GM12878 (cell line): ENCODE results near the gene HSD17B4. TPM values are rescaled to one million over a fixed set of nuclear protein-coding genes. Genes with fewer than 3 reads are reported as not detected.

Experiments used
- ATAC-seq: fragments of 200-7000 bp; cut with Tn5 transposase; 3 replicates; pipeline ENCODE4 v1.9.1; 2020; ENCODE audit warnings: mild to moderate bottlenecking, moderate library complexity
- BruUV-seq: library from RNA; stranded (reverse); fragments of 400-500 nt; replicated peaks from 2 replicates; lab custom pipeline; 2021; lab: Mats Ljungman, UMichigan
- CTCF ChIA-PET: fragments of 300-600 bp; sonication (Branson Sonifier 250); formaldehyde crosslinking; extraction: SDS; loops from one replicate; lab custom pipeline; 2021; ENCODE audit warnings: inconsistent platforms; lab: Yijun Ruan, JAX
- POLR2A ChIA-PET: fragments of 350-600 bp; formaldehyde crosslinking; extraction: SDS; loops from one replicate; lab custom pipeline; 2021; ENCODE audit warnings: inconsistent platforms; lab: Charles Lee
- RAD21 ChIA-PET: fragments of 300-600 bp; sonication (Branson Sonifier 250); formaldehyde crosslinking; loops from one replicate; lab custom pipeline; 2023; ENCODE audit warnings: antibody characterized with exemption; ENCODE audit not compliant: unreplicated experiment; lab: Charles Lee
- SMC1A ChIA-PET: fragments of 300-600 bp; sonication (Branson Sonifier 250); formaldehyde crosslinking; loops from one replicate; lab custom pipeline; 2023; ENCODE audit not compliant: unreplicated experiment, uncharacterized antibody; lab: Charles Lee
- DNase-seq: peaks from one replicate; pipeline ENCODE4 v3.0.0-alpha.2; 2011; ENCODE audit warnings: low read depth, low spot score
- FAIRE-seq: peaks from 3 replicates; lab custom pipeline; 2011; peaks lifted over from hg19 to GRCh38; lab: Jason Lieb, UNC
- H2AFZ ChIP-seq: 2 replicates; pipeline ENCODE4 v1.6.0; 2011; ENCODE audit warnings: low read depth, low read length, control low read depth; ENCODE audit not compliant: control insufficient read depth
- H3K27ac ChIP-seq: 2 replicates; pipeline ENCODE4 v1.5.1; 2011; ENCODE audit warnings: control low read depth; ENCODE audit not compliant: control insufficient read depth, insufficient read depth
- H3K27me3 ChIP-seq, 2 experiments: replicated peaks in 1 of 2; 2 replicates each; pipeline versions ENCODE4 v1.6.0 to v1.6.1; 2011; ENCODE audit warnings: low read length in 1 of 2; ENCODE audit not compliant: control insufficient read depth in 2 of 2, insufficient read depth in 2 of 2
- H3K36me3 ChIP-seq, 2 experiments: 2 replicates each; pipeline ENCODE4 v1.5.1; 2011; ENCODE audit warnings: low read length in 1 of 2; ENCODE audit not compliant: control insufficient read depth in 2 of 2, insufficient read depth in 2 of 2
- H3K4me1 ChIP-seq: 2 replicates; pipeline ENCODE4 v1.6.1; 2011; ENCODE audit warnings: mild to moderate bottlenecking, low read length, moderate library complexity, mixed read lengths; ENCODE audit not compliant: control insufficient read depth, insufficient read depth
- H3K4me2 ChIP-seq: 2 replicates; pipeline ENCODE4 v1.6.0; 2011; ENCODE audit warnings: control low read depth; ENCODE audit not compliant: control insufficient read depth, insufficient read depth
- H3K4me3 ChIP-seq: fragments of 200-600 bp; sonication (generic); 2 replicates; pipeline ENCODE4 v1.5.1; 2016
- H3K79me2 ChIP-seq: 2 replicates; pipeline ENCODE4 v1.6.0; 2011; ENCODE audit warnings: low read length; ENCODE audit not compliant: control insufficient read depth, insufficient read depth
- H3K9ac ChIP-seq: 2 replicates; pipeline ENCODE4 v1.8.0; 2011; ENCODE audit warnings: low read length, control low read depth, mixed read lengths; ENCODE audit not compliant: control insufficient read depth, insufficient read depth
- H3K9me3 ChIP-seq: replicated peaks from 3 replicates; pipeline ENCODE4 v1.5.1; 2011; ENCODE audit warnings: mild to moderate bottlenecking, low read length; ENCODE audit not compliant: control insufficient read depth, insufficient read depth
- H4K20me1 ChIP-seq: 2 replicates; pipeline ENCODE4 v1.6.0; 2011; ENCODE audit not compliant: control insufficient read depth, insufficient read depth
- CREB1 ChIP-seq: IDR thresholded peaks from 2 replicates; pipeline ENCODE4 v1.6.1; 2012; ENCODE audit warnings: low read depth, mild to moderate bottlenecking, inconsistent platforms
- CUX1 ChIP-seq: IDR thresholded peaks from 2 replicates; pipeline ENCODE4 v1.6.1; 2012; ENCODE audit warnings: improper control_type of control experiment, low read depth, low read length; ENCODE audit not compliant: insufficient replicate concordance
- EED ChIP-seq: sonication (generic); IDR thresholded peaks from 2 replicates; pipeline ENCODE4 v1.6.1; 2016; ENCODE audit warnings: antibody characterized with exemption, low read depth
- HDAC2 ChIP-seq: fragments of 200-600 bp; sonication (generic); IDR thresholded peaks from 2 replicates; pipeline ENCODE4 v1.6.1; 2017
- HDAC6 ChIP-seq: fragments of 200-600 bp; sonication (generic); IDR thresholded peaks from one replicate; pipeline ENCODE4 v1.8.0; 2017; ENCODE audit warnings: antibody characterized with exemption; ENCODE audit not compliant: unreplicated experiment
- IKZF1 ChIP-seq: fragments of 450-650 bp; conservative IDR thresholded peaks from 2 replicates; pipeline ENCODE4 v1.6.1; 2017; ENCODE audit warnings: antibody characterized with exemption, mild to moderate bottlenecking
- MEF2A ChIP-seq: IDR thresholded peaks from 2 replicates; pipeline ENCODE4 v1.6.1; 2011; ENCODE audit warnings: low read depth, mild to moderate bottlenecking, low read length, moderate library complexity; ENCODE audit not compliant: insufficient read depth
- MTA2 ChIP-seq: fragments of 450-650 bp; IDR thresholded peaks from 2 replicates; pipeline ENCODE4 v1.6.1; 2016; ENCODE audit warnings: low read depth, mild to moderate bottlenecking, moderate library complexity
- MXI1 ChIP-seq: fragments of 150-350 bp; IDR thresholded peaks from 2 replicates; pipeline ENCODE4 v1.6.1; 2011; ENCODE audit warnings: low read depth, mild to moderate bottlenecking, inconsistent platforms, low read length, improper control_type of control experiment
- NR2C2 ChIP-seq: IDR thresholded peaks from 2 replicates; pipeline ENCODE4 v1.6.1; 2011; ENCODE audit warnings: borderline replicate concordance, low read depth; ENCODE audit not compliant: control insufficient read depth, insufficient read length
- RAD21 ChIP-seq: IDR thresholded peaks from 2 replicates; pipeline ENCODE4 v1.6.1; 2011; ENCODE audit warnings: mild to moderate bottlenecking, low read depth, low read length, moderate library complexity; ENCODE audit not compliant: insufficient read depth
- SMARCA5 ChIP-seq: fragments of 450-650 bp; IDR thresholded peaks from 2 replicates; pipeline ENCODE4 v1.6.1; 2017; ENCODE audit warnings: mild to moderate bottlenecking
- ZNF207 ChIP-seq: fragments of 450-650 bp; IDR thresholded peaks from 2 replicates; pipeline ENCODE4 v1.6.1; 2014; ENCODE audit warnings: antibody characterized with exemption, mild to moderate bottlenecking, borderline replicate concordance
- ZNF384 ChIP-seq: IDR thresholded peaks from 2 replicates; pipeline ENCODE4 v1.6.1; 2012; ENCODE audit warnings: low read depth, mild to moderate bottlenecking, low read length, improper control_type of control experiment, borderline replicate concordance
- WGBS: methylation state at CpG from one replicate; pipeline ENCODE4 v1.1.6; 2016; ENCODE audit warnings: low lambda C conversion rate; ENCODE audit not compliant: insufficient replicate concordance, insufficient coverage; ENCODE audit errors: missing lambda C conversion rate; 5-methylcytosine and 5-hydroxymethylcytosine counted together
- in situ Hi-C: fragments of 300-500 bp; cut with MboI; formaldehyde crosslinking; loops from 9 replicates; pipeline ENCODE4 v1.14.3; 2018; ENCODE audit warnings: mixed read lengths
- intact Hi-C: fragments of 100-400 bp; cut with micrococcal nuclease; formaldehyde crosslinking; loops from one replicate; pipeline ENCODE4 v1.14.2; 2022; ENCODE audit not compliant: unreplicated experiment
- polyA plus RNA-seq, 11 experiments: library from polyadenylated mRNA; depleted of rRNA in 4 of 11; unstranded in 6 of 11; stranded (reverse) in 5 of 11; fragments of >200 nt; fragmentation: Nextera tagmentation in 4 of 11; fragmentation: Illumina TruSeq in 1 of 11; extraction: Ambion mirVana in 4 of 11; extraction: Trizol in 1 of 11; gene quantifications; 1 replicate in 1 of 11; 2 replicates in 10 of 11; pipeline versions ENCODE4 v1.2.1 to v1.2.3, GENCODE V29; 2011 to 2016; ENCODE audit warnings: inconsistent platforms in 2 of 11, missing spikeins in 2 of 11, low read depth in 1 of 11
- total RNA-seq, 4 experiments: library from RNA; depleted of rRNA in 3 of 4; stranded (reverse); fragments of >200 nt in 3 of 4; fragmentation: Illumina TruSeq in 1 of 4; extraction: Trizol in 1 of 4; gene quantifications; 2 replicates each; pipeline versions ENCODE4 v1.2.1 to v1.2.3, GENCODE V29; 2013 to 2021
- TF ChIP-seq, protein P1 (sequence below): fragments of 450-650 bp; IDR thresholded peaks from 2 replicates; pipeline ENCODE4 v1.6.1; 2018; ENCODE audit warnings: borderline replicate concordance, mild to moderate bottlenecking; ENCODE audit not compliant: partially characterized antibody

Gene HSD17B4
- total and polyA plus RNA-seq, 10 of the 15 experiments (the other 5 are each of a cell fraction or from before 2014, with no cell fraction given), result 38.6 to 125 (median 93.0) TPM

GRCh38 chr5:119483155-119483554 lies 30.9 kb downstream of the HSD17B4 start (continued):
- TF ChIP-seq CUX1, result no peak
- no peak for TF ChIP-seq RAD21
- TF ChIP-seq NR2C2, result no peak
- TF ChIP-seq MEF2A, result no peak
- TF ChIP-seq SMARCA5, result no peak
- TF ChIP-seq, all 136 proteins: peak for 0

GRCh38 chr5:119484884-119485283 lies 32.6 kb downstream of the HSD17B4 start:
- WGBS, result 96% methylated on average over 4 of the region's 4 CpGs
- Histone ChIP-seq H3K4me2 (no peak overlapping the region), H3K4me3 (no peak overlapping the region), H3K27ac (no peak overlapping the region), H3K4me1 (no peaks in the 10 kb centered on the region), H3K27me3 (no peaks in the 10 kb centered on the region), H3K79me2 (no peaks in the 10 kb centered on the region), H3K36me3 (peaks cover 0 to 3% of the 10 kb centered on the region in 2 experiments; a peak in 2 of 4 replicates), H3K9me3 (no peaks in the 10 kb centered on the region), H2AFZ (no peak overlapping the region), H4K20me1 (no peaks in the 10 kb centered on the region), H3K9ac (no peak overlapping the region)
- DNase-seq, result no peak
- ATAC-seq, result no peak
- ChIA-PET CTCF (interaction anchor here (1.4 kb wide), 1 partner anchor 14 kb away, joined by 6 read pairs; no protein-coding TSS in a partner anchor), POLR2A (no interaction called here), RAD21 (no interaction called here), SMC1A (no interaction called here)
- intact Hi-C loops, result no loop called here
- in situ Hi-C loops, result no loop called here
- FAIRE-seq, result no peak
- BruUV-seq, result no TSS peak
- no peak for TF ChIP-seq CREB1
- no peak for TF ChIP-seq EED
- TF ChIP-seq, protein P1, sequence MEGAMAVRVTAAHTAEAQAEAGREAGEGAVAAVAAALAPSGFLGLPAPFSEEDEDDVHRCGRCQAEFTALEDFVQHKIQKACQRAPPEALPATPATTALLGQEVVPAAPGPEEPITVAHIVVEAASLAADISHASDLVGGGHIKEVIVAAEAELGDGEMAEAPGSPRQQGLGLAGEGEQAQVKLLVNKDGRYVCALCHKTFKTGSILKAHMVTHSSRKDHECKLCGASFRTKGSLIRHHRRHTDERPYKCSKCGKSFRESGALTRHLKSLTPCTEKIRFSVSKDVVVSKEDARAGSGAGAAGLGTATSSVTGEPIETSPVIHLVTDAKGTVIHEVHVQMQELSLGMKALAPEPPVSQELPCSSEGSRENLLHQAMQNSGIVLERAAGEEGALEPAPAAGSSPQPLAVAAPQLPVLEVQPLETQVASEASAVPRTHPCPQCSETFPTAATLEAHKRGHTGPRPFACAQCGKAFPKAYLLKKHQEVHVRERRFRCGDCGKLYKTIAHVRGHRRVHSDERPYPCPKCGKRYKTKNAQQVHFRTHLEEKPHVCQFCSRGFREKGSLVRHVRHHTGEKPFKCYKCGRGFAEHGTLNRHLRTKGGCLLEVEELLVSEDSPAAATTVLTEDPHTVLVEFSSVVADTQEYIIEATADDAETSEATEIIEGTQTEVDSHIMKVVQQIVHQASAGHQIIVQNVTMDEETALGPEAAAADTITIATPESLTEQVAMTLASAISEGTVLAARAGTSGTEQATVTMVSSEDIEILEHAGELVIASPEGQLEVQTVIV, result no peak
- TF ChIP-seq ZNF384, result no peak
- no peak for TF ChIP-seq MXI1
- TF ChIP-seq HDAC2, result no peak
- no peak for TF ChIP-seq MTA2
- no peak for TF ChIP-seq ZNF207
- TF ChIP-seq IKZF1, result no peak
- no peak for TF ChIP-seq HDAC6
